Endothelial cell of umbilical vein (primary cell): ENCODE results near the gene RDH5. TPM values are rescaled to one million over a fixed set of nuclear protein-coding genes. Genes with fewer than 3 reads are reported as not detected.

ENCODE experiments used
- BruUV-seq: library from RNA; stranded (reverse); fragments of 400-500 nt; replicated peaks from 2 replicates; lab custom pipeline; 2021; lab: Mats Ljungman, UMichigan
- CTCF ChIA-PET: fragments of 300-600, 350-600 bp; sonication (Branson Sonifier 250); formaldehyde crosslinking; loops from one replicate; lab custom pipeline; 2021; ENCODE audit warnings: antibody characterized with exemption, inconsistent platforms; lab: Charles Lee
- POLR2A ChIA-PET: fragments of 300-600, 350-600 bp; sonication (Branson Sonifier 250); formaldehyde crosslinking; loops from one replicate; lab custom pipeline; 2021; ENCODE audit warnings: antibody characterized with exemption, inconsistent platforms; lab: Charles Lee
- DNase-seq: peaks from one replicate; pipeline ENCODE4 v3.0.0-alpha.2; 2011; ENCODE audit warnings: low read depth, low spot score
- FAIRE-seq: peaks from 2 replicates; lab custom pipeline; 2011; peaks lifted over from hg19 to GRCh38; lab: Jason Lieb, UNC
- H2AFZ ChIP-seq: 2 replicates; pipeline ENCODE4 v1.6.0; 2012; ENCODE audit warnings: low read depth, low read length, control low read depth, inconsistent platforms
- H3K27ac ChIP-seq: 2 replicates; pipeline ENCODE4 v1.5.1; 2011; ENCODE audit warnings: low read depth, mild to moderate bottlenecking, control low read depth, low read length, moderate library complexity; ENCODE audit not compliant: insufficient read depth
- H3K27me3 ChIP-seq, 2 experiments: 2 replicates each; pipeline versions ENCODE4 v1.6.0 to v1.6.1; 2011; ENCODE audit warnings: low read length in 2 of 2, mixed read lengths in 1 of 2; ENCODE audit not compliant: control insufficient read depth in 2 of 2, insufficient read depth in 2 of 2
- H3K36me3 ChIP-seq, 2 experiments: 2 replicates in 1 of 2; 3 replicates in 1 of 2; pipeline ENCODE4 v1.5.1; 2011; ENCODE audit warnings: low read length in 2 of 2, mild to moderate bottlenecking in 1 of 2, moderate library complexity in 1 of 2; ENCODE audit not compliant: control insufficient read depth in 2 of 2, insufficient read depth in 2 of 2; ENCODE audit errors: extremely low read depth in 1 of 2
- H3K4me1 ChIP-seq: 3 replicates; pipeline ENCODE4 v1.5.1; 2011; ENCODE audit warnings: mild to moderate bottlenecking, low read length; ENCODE audit not compliant: control insufficient read depth, insufficient read depth; ENCODE audit errors: extremely low read depth
- H3K4me2 ChIP-seq: 2 replicates; pipeline ENCODE4 v1.6.1; 2011; ENCODE audit warnings: low read length, control low read depth, mixed read lengths; ENCODE audit not compliant: insufficient read depth
- H3K4me3 ChIP-seq, 3 experiments: fragments of 200-600 bp in 1 of 3; sonication (generic), shearing (Covaris generic) in 1 of 3; replicated peaks in 1 of 3; 2 replicates each; pipeline ENCODE4 v1.5.1; 2011 to 2016; ENCODE audit warnings: control low read depth in 3 of 3, low read length in 3 of 3, mild to moderate bottlenecking in 2 of 3, inconsistent platforms in 1 of 3, low read depth in 1 of 3, moderate library complexity in 1 of 3; ENCODE audit not compliant: insufficient read depth in 1 of 3
- H3K79me2 ChIP-seq: 2 replicates; pipeline ENCODE4 v1.6.0; 2012; ENCODE audit warnings: low read length, inconsistent platforms; ENCODE audit not compliant: control insufficient read depth, insufficient read depth
- H3K9ac ChIP-seq: replicated peaks from 2 replicates; pipeline ENCODE3; 2011; ENCODE audit warnings: low read length, control low read depth; ENCODE audit not compliant: insufficient read depth; ENCODE audit errors: extremely low read depth
- H3K9me1 ChIP-seq: replicated peaks from 3 replicates; pipeline ENCODE4 v1.6.0; 2011; ENCODE audit warnings: mild to moderate bottlenecking, low read length; ENCODE audit not compliant: control insufficient read depth, insufficient read depth; ENCODE audit errors: extremely low read depth
- H3K9me3 ChIP-seq: replicated peaks from 2 replicates; pipeline ENCODE4 v1.5.1; 2012; ENCODE audit warnings: low read length, inconsistent platforms; ENCODE audit not compliant: control insufficient read depth, insufficient read depth
- H4K20me1 ChIP-seq: replicated peaks from 2 replicates; pipeline ENCODE3; 2011; ENCODE audit warnings: mild to moderate bottlenecking, low read length; ENCODE audit not compliant: control insufficient read depth, insufficient read depth; ENCODE audit errors: extremely low read depth
- EZH2 ChIP-seq: IDR thresholded peaks from 2 replicates; pipeline ENCODE4 v1.6.1; 2012; ENCODE audit warnings: borderline replicate concordance, low read depth, mild to moderate bottlenecking, moderate library complexity, low read length, inconsistent platforms; ENCODE audit not compliant: severe bottlenecking
- FOS ChIP-seq: IDR thresholded peaks from 2 replicates; pipeline ENCODE4 v1.6.1; 2011; ENCODE audit warnings: mild to moderate bottlenecking, low read length, moderate library complexity, borderline replicate concordance; ENCODE audit not compliant: insufficient read depth
- GATA2 ChIP-seq: IDR thresholded peaks from 2 replicates; pipeline ENCODE4 v1.7.0; 2011; ENCODE audit warnings: low read depth, mild to moderate bottlenecking, moderate library complexity, mixed read lengths, low read length; ENCODE audit not compliant: insufficient read length, insufficient read depth
- JUN ChIP-seq: IDR thresholded peaks from 2 replicates; pipeline ENCODE4 v1.6.1; 2011; ENCODE audit warnings: borderline replicate concordance, low read depth; ENCODE audit not compliant: insufficient read length, insufficient read depth
- MAX ChIP-seq: IDR thresholded peaks from 2 replicates; pipeline ENCODE4 v1.6.1; 2011; ENCODE audit not compliant: insufficient read depth, insufficient read length
- MYC ChIP-seq: IDR thresholded peaks from one replicate; pipeline ENCODE4 v1.6.1; 2011; ENCODE audit warnings: mild to moderate bottlenecking, low read depth, low read length
- POLR2A ChIP-seq: IDR thresholded peaks from 2 replicates; pipeline ENCODE4 v1.6.1; 2012; ENCODE audit warnings: low read depth, mild to moderate bottlenecking, control low read depth, low read length
- dilution Hi-C: fragments of 300-500 bp; cut with MboI; formaldehyde crosslinking; loops from one replicate; pipeline ENCODE4 v1.15.0; 2019; ENCODE audit warnings: low sequenced_read_pairs; ENCODE audit not compliant: extremely low pct_ligation_motif_present
- intact Hi-C: fragments of 100-400 bp; cut with micrococcal nuclease; formaldehyde crosslinking; loops from one replicate; pipeline ENCODE4 v1.10.0; 2022
- polyA plus RNA-seq, 4 experiments: library from polyadenylated mRNA; depleted of rRNA in 3 of 4; stranded (reverse) in 3 of 4; unstranded in 1 of 4; fragments of >200 nt; gene quantifications; 2 replicates each; pipeline versions ENCODE4 v1.2.1 to v1.2.3, GENCODE V29; 2011 to 2012; ENCODE audit warnings: missing spikeins in 1 of 4
- total RNA-seq: library from RNA; stranded (reverse); gene quantifications from 2 replicates; pipeline ENCODE4 v1.2.3, GENCODE V29; 2021
- TF ChIP-seq, protein P1 (sequence below), 2 donors: IDR thresholded peaks; 1 replicate in 1 of 2; 2 replicates in 1 of 2; pipeline ENCODE4 v1.5.1; 2011; ENCODE audit warnings: low read length in 2 of 2, mild to moderate bottlenecking in 2 of 2, moderate library complexity in 2 of 2, control low read depth in 1 of 2, inconsistent platforms in 1 of 2, low read depth in 1 of 2; ENCODE audit not compliant: insufficient read depth in 1 of 2; ENCODE audit errors: extremely low read depth in 1 of 2

The RDH5 gene
- total and polyA plus RNA-seq, 2 donors (not counting 3 experiments of a cell fraction or from before 2014, with no cell fraction given): 2.7 to 3.7 TPM

DNA sequence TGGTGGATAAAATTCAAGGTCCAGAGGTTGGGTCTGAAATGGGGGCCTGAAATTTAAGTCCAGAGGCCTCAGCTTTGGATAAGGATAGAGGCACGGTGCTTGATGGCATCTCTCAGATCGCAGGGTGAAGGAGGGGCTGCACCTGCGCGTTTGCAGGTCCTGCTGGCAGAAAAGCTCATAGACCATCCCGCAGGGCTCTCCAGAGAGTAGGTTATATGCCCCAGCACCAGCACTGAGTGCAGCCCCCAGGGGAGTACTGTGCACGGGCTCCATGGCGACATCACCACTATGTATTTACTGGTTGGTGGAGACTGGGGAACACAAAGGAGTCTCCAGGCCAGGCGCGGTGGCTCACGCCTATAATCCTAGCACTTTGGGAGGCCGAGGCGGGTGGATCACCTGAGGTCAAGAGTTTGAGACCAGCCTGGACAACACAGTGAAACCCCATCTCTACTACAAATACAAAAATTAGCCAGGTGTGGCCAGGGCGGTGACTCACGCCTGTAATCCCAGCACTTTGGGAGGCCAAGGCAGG is 12.9 kb downstream of the RDH5 start:
- no peaks in the 10 kb centered on the region for H4K20me1 ChIP-seq
- H3K79me2 ChIP-seq: peaks cover 7% of the 10 kb centered on the region
- no peak overlapping the region for H2AFZ ChIP-seq
- CTCF ChIA-PET: interaction anchor here (0.6 to 8.2 kb wide), 2 partner anchors 12 to 994 kb away, joined by 3 to 151 read pairs; partner anchors contain the start of genes BLOC1S1 and RDH5
- TF ChIP-seq POLR2A (no peak), EZH2 (no peak), GATA2 (no peak), MAX (no peak), JUN (no peak), MYC (no peak), FOS (no peak)
- TF ChIP-seq, protein P1, sequence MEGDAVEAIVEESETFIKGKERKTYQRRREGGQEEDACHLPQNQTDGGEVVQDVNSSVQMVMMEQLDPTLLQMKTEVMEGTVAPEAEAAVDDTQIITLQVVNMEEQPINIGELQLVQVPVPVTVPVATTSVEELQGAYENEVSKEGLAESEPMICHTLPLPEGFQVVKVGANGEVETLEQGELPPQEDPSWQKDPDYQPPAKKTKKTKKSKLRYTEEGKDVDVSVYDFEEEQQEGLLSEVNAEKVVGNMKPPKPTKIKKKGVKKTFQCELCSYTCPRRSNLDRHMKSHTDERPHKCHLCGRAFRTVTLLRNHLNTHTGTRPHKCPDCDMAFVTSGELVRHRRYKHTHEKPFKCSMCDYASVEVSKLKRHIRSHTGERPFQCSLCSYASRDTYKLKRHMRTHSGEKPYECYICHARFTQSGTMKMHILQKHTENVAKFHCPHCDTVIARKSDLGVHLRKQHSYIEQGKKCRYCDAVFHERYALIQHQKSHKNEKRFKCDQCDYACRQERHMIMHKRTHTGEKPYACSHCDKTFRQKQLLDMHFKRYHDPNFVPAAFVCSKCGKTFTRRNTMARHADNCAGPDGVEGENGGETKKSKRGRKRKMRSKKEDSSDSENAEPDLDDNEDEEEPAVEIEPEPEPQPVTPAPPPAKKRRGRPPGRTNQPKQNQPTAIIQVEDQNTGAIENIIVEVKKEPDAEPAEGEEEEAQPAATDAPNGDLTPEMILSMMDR (IDR thresholded peaks at IDR 0.05; ENCODE audit: extremely low read depth in 1 of 2, insufficient read depth in 1 of 2, low read depth in 1 of 2, low read length in 2 of 2): no peak
- H3K9me3 ChIP-seq: no peaks in the 10 kb centered on the region
- DNase-seq (no peak), FAIRE-seq (no peak)
- no peaks in the 10 kb centered on the region for H3K27me3 ChIP-seq
- no peak overlapping the region for H3K4me3 ChIP-seq
- H3K27ac ChIP-seq: no peak overlapping the region
- H3K4me2 ChIP-seq: no peak overlapping the region
- peaks cover 15% of the 10 kb centered on the region for H3K4me1 ChIP-seq
- POLR2A ChIA-PET: no interaction called here
- intact Hi-C loops: no loop called here
- no peak overlapping the region for H3K9ac ChIP-seq
- H3K9me1 ChIP-seq: no peaks in the 10 kb centered on the region
- BruUV-seq: no TSS peak
- dilution Hi-C loops: no loop called here
- no peaks in the 10 kb centered on the region for H3K36me3 ChIP-seq
